Cardiac fibroblast (primary cell): Measurements from ENCODE around the gene HOXB6.

ENCODE experiments used
- DNase-seq, 2 donors: peaks; one replicate each; pipeline versions ENCODE4 v3.0.0 to v3.0.0-alpha.2; 2010; ENCODE audit warnings: low read depth in 2 of 2
- H3K4me3 ChIP-seq, 2 donors: replicated peaks in 1 of 2; 1 replicate in 1 of 2; 2 replicates in 1 of 2; pipeline ENCODE4 v1.5.1; 2011; ENCODE audit warnings: low read depth in 2 of 2, low read length in 2 of 2, mild to moderate bottlenecking in 2 of 2, moderate library complexity in 1 of 2
- TF ChIP-seq, protein P1 (sequence below): IDR thresholded peaks from one replicate; pipeline ENCODE4 v1.5.1; 2011; ENCODE audit warnings: low read depth, mild to moderate bottlenecking, low read length, inconsistent platforms

HOXB6 gene

GRCh38 chr17:48556576-48557401 is 48.0 kb downstream of the HOXB6 start:
- DNase-seq: no peak
- no peak overlapping the region for H3K4me3 ChIP-seq
- TF ChIP-seq, protein P1, sequence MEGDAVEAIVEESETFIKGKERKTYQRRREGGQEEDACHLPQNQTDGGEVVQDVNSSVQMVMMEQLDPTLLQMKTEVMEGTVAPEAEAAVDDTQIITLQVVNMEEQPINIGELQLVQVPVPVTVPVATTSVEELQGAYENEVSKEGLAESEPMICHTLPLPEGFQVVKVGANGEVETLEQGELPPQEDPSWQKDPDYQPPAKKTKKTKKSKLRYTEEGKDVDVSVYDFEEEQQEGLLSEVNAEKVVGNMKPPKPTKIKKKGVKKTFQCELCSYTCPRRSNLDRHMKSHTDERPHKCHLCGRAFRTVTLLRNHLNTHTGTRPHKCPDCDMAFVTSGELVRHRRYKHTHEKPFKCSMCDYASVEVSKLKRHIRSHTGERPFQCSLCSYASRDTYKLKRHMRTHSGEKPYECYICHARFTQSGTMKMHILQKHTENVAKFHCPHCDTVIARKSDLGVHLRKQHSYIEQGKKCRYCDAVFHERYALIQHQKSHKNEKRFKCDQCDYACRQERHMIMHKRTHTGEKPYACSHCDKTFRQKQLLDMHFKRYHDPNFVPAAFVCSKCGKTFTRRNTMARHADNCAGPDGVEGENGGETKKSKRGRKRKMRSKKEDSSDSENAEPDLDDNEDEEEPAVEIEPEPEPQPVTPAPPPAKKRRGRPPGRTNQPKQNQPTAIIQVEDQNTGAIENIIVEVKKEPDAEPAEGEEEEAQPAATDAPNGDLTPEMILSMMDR: no peak

DNA sequence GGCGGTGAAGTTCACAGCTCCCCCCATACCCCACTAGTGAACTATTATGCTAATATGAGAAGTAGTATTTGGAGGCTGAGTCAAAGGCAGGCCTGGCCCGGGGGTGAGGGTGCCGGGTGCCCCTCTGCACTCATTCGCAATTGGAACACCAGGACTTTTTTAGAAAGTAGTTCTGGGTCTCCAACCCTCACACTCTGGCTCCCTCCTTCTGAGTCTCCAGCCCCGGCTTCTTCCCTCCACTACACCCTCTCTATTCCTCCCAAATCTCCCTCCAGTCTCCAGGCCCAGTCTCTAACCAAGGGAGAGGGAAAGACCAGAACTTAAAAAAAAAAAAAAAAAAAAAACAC is 48.6 kb downstream of the HOXB6 start:
- TF ChIP-seq, protein P1: no peak
- no peak overlapping the region for H3K4me3 ChIP-seq
- no peak for DNase-seq

- H3K4me3 ChIP-seq: peak overlapping the region; percentile 36 to 57
- TF ChIP-seq, protein P1: no peak
- DNase-seq: peak; percentile 87 to 90
Measured at GRCh38 chr17:48555258-48556228, 49.2 kb downstream of the HOXB6 start.

GRCh38 chr17:48554412-48555257 is 50.2 kb downstream of the HOXB6 start:
- peak overlapping the region; percentile 30 to 57 for H3K4me3 ChIP-seq
- peak in 1 of 2 donors; percentile 47 for DNase-seq
- TF ChIP-seq, protein P1: no peak

DNA sequence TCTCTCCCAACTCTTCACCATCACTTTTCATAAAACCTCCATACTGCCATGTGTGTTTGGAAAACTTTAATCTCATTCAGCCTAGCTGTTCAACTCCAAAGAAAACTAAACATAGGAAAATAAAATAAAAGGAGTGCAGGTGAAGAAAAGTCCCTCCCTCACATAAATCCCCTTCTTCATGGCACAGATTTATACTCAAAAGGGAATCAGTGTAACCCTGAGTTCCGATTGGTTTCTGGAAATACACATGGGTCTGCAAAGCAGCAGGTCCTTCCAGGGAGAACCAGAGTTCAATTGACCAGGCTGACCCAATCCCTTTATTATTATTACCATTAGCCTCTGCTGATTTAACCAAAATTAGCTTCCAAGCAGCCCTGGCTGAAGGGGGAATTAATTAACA is 51.0 kb downstream of the HOXB6 start:
- TF ChIP-seq, protein P1: no peak
- DNase-seq: no peak
- peak overlapping the region in 1 of 2 donors; percentile 57 for H3K4me3 ChIP-seq

DNA sequence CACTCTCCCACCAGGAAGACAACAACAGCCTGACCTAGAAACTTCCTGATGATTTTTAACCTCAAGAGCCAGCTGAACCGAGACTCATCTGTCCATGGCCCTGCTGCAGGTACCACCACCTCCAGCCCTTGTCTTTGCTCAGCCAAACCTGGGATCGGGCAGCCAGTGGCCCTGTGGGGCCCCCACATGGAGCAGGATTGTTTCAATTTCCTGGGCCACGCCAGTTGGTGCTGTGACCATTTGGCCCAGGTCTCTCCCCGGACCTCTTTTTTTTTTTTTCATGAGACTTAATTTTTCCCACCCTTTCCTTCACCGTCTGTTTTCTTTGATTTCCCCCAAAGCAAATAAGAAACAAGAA is 51.6 kb downstream of the HOXB6 start:
- no peak for DNase-seq
- no peak overlapping the region for H3K4me3 ChIP-seq
- TF ChIP-seq, protein P1: no peak
